HG03520 (cell line): ENCODE results near the gene P2RX6.
"Not testable (repeated sequence)": the region's sequence is repeated elsewhere in the genome, so short reads cannot be mapped to it uniquely, and the experiment has no call there.

Source experiments
- ATAC-seq: cut with Tn5 transposase; IDR thresholded peaks from one replicate; pipeline ENCODE4 v1.9.1; 2021; ENCODE audit warnings: mild to moderate bottlenecking, moderate library complexity; ENCODE audit not compliant: unreplicated experiment

The P2RX6 gene

GRCh38 chr22:21051145-21051830 is 36.3 kb downstream of the P2RX6 start:
- ATAC-seq: no peak

GRCh38 chr22:21051831-21052400 is 37.0 kb downstream of the P2RX6 start:
- ATAC-seq: no peak

- ATAC-seq: no peak
Measured at GRCh38 chr22:21052715-21053459, 37.9 kb downstream of the P2RX6 start.

- no peak for ATAC-seq
Measured at GRCh38 chr22:21054046-21054713, 39.2 kb downstream of the P2RX6 start.

- no peak for ATAC-seq
Measured at GRCh38 chr22:21054714-21055563, 40.0 kb downstream of the P2RX6 start.

- ATAC-seq: no peak
Measured at GRCh38 chr22:21055564-21055834, 40.5 kb downstream of the P2RX6 start.

GRCh38 chr22:21055880-21056319 is 40.9 kb downstream of the P2RX6 start:
- ATAC-seq: no peak

GRCh38 chr22:21060363-21060762 is 45.4 kb downstream of the P2RX6 start:
- ATAC-seq: not testable (repeated sequence)

- not testable (repeated sequence) for ATAC-seq
Measured at GRCh38 chr22:21061660-21062321, 46.8 kb downstream of the P2RX6 start.

- not testable (repeated sequence) for ATAC-seq
Measured at GRCh38 chr22:21064425-21064824, 49.5 kb downstream of the P2RX6 start.

GRCh38 chr22:21064917-21065864 is 50.2 kb downstream of the P2RX6 start:
- ATAC-seq: no peak

- ATAC-seq: no peak
Measured at GRCh38 chr22:21067075-21067900, 52.3 kb downstream of the P2RX6 start.

- ATAC-seq: no peak
Measured at GRCh38 chr22:21067901-21068680, 53.1 kb downstream of the P2RX6 start.

- ATAC-seq: no peak
Measured at GRCh38 chr22:21068681-21069276, 53.8 kb downstream of the P2RX6 start.

- ATAC-seq: no peak
Measured at GRCh38 chr22:21069375-21069774, 54.4 kb downstream of the P2RX6 start.

- no peak for ATAC-seq
Measured at GRCh38 chr22:21070690-21071615, 56.0 kb downstream of the P2RX6 start.
